ENCODE results near the gene EPHA6. TPM values are rescaled to one million over a fixed set of nuclear protein-coding genes. Genes with fewer than 3 reads are reported as not detected.
A peak's percentile ranks its signal among the peaks of the same experiment; 100 is the strongest.

Gene EPHA6
- total RNA-seq, 2 experiments from 2014 or later: not detected

DNA sequence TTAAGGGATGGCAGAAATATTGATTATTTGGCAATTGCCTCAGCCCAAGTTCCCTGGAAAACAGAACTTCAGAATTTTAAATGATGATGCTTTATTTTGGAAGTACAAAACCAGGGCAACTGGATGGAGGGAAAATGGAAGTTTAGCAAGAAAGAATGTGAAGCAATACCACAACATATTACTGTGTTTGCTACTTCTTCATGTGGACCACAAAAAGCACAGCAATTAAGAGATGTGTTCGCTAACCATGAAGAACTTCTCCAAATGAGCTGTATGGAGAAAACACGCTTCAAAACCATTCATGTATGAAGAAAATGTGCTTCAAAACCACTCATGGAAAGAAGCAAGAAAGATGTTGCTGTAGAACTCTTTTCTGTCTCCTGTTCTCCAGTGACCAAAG lies 885.5 kb downstream of the EPHA6 start:
- no peaks in the 10 kb centered on the region for H3K4me1 Mint-ChIP-seq
- no peak for DNase-seq
- intact Hi-C loops (cut with DNase I, micrococcal nuclease): no loop called here
- POLR2A ChIA-PET: no interaction called here
- CTCF ChIA-PET: interaction anchor here (0.7 kb wide), 1 partner anchor 81 kb away, joined by 3 read pairs; no protein-coding TSS in a partner anchor
- H3K27me3 Mint-ChIP-seq: peaks cover 19% of the 10 kb centered on the region
- H3K27ac Mint-ChIP-seq: no peak overlapping the region
- no peaks in the 10 kb centered on the region for H3K9me3 Mint-ChIP-seq (ENCODE audit: low read depth)
- no peaks in the 10 kb centered on the region for H3K36me3 Mint-ChIP-seq (ENCODE audit: low read depth)
- no peak overlapping the region for H3K4me3 Mint-ChIP-seq
- no peak for ATAC-seq

DNA sequence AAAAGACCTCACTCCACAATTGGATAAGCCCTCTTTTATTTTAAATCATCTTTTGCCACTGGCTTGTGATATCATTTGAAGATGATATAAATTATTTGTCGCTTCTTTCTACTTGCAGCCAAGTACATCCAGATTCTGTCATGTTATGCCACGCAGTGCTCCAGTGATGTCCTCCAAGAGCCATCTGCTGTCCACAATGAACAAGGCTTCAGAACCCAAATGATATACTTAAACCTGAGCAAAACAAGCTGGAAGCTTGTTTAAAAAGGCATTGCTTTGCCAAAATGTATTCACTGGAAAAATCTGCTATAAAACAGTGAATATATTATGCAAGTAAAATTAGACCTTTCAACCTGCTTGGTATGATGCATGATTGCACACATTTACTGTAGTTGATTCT lies 891.4 kb downstream of the EPHA6 start:
- no peaks in the 10 kb centered on the region for H3K9me3 Mint-ChIP-seq (ENCODE audit: low read depth)
- H3K4me3 Mint-ChIP-seq: no peak overlapping the region
- POLR2A ChIA-PET: no interaction called here
- CTCF ChIA-PET: interaction anchor here (1.0 kb wide), 1 partner anchor 14 kb away, joined by 3 read pairs; no protein-coding TSS in a partner anchor
- H3K4me1 Mint-ChIP-seq: no peaks in the 10 kb centered on the region
- ATAC-seq (no peak), DNase-seq (no peak)
- H3K36me3 Mint-ChIP-seq (ENCODE audit: low read depth): no peaks in the 10 kb centered on the region
- H3K27ac Mint-ChIP-seq: no peak overlapping the region
- intact Hi-C loops (cut with DNase I, micrococcal nuclease): no loop called here
- H3K27me3 Mint-ChIP-seq: peaks cover 11% of the 10 kb centered on the region

DNA sequence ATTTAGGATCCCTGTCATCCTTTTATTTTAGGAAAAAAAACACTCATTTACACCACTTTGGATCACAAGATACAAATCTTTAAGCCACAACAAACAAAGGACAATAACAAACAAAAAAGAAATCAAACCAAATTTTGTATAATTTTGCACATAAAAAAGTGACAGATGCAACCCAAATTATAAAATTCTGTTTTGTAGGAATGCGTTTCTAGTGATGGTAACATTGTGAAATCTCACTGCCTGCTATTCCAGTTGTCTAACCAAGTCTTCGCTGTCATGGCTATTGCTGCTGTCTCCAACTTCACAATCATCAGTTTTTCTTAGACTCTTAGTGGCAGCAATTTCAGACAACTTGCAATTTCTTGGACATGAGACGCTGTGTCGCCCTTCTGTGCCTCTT lies 891.8 kb downstream of the EPHA6 start:
- no peaks in the 10 kb centered on the region for H3K9me3 Mint-ChIP-seq (ENCODE audit: low read depth)
- no peak for ATAC-seq
- ChIA-PET CTCF (interaction anchor here (0.8 to 1.0 kb wide), 2 partner anchors 10 to 13 kb away, joined by 3 read pairs; no protein-coding TSS in a partner anchor), POLR2A (no interaction called here)
- no peak overlapping the region for H3K27ac Mint-ChIP-seq
- peaks cover 10% of the 10 kb centered on the region for H3K27me3 Mint-ChIP-seq
- intact Hi-C loops (cut with DNase I, micrococcal nuclease): no loop called here
- no peaks in the 10 kb centered on the region for H3K4me1 Mint-ChIP-seq
- no peak overlapping the region for H3K4me3 Mint-ChIP-seq
- DNase-seq: no peak
- H3K36me3 Mint-ChIP-seq (ENCODE audit: low read depth): no peaks in the 10 kb centered on the region

DNA sequence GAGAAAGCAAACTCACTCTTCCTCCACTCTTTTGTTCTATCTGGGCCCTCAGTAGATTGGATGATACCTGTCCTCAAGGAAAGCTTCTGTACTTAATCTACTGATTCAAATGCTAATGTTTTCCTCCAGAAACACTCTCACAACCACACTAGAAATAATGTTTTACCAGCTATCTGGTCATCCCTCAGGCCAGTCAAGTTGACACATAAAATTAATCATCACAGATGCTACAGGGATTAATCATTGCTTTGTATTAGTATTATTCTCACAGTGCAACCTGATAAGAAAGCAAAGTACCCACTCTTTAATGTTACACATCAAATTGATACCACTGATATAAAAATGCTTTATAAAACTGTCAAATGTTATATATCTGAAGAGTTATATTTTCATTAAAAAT lies 897.3 kb downstream of the EPHA6 start:
- H3K4me3 Mint-ChIP-seq: no peak overlapping the region
- H3K9me3 Mint-ChIP-seq (ENCODE audit: low read depth): no peaks in the 10 kb centered on the region
- ChIA-PET CTCF (no interaction called here), POLR2A (no interaction called here)
- H3K27ac Mint-ChIP-seq: no peak overlapping the region
- intact Hi-C loops (cut with DNase I, micrococcal nuclease): no loop called here
- H3K4me1 Mint-ChIP-seq: no peaks in the 10 kb centered on the region
- DNase-seq (no peak), ATAC-seq (no peak)
- peaks cover 2% of the 10 kb centered on the region for H3K27me3 Mint-ChIP-seq
- H3K36me3 Mint-ChIP-seq (ENCODE audit: low read depth): no peaks in the 10 kb centered on the region

DNA sequence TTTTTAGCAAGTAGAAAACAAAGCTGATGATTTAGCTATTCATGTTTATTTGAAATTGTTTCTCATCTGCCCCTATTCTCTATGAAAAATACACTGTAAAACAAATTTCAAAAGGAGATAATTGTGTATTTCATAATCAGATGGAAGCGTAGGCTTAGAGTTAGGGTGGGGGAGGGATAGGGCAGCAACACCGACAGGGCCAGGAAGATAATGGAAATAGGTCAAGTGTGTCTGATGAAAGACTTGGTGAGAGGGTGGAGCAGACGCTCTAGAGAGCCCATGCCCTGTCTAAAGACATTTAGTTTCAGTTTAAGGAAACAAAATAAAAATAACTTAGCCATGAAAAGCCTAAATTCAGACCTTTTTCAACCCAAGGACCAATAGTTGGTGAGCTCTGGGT lies 898.5 kb downstream of the EPHA6 start:
- no peak for ATAC-seq
- Mint-ChIP-seq H3K27ac (no peak overlapping the region), H3K36me3 (ENCODE audit: low read depth) (no peaks in the 10 kb centered on the region), H3K4me1 (no peaks in the 10 kb centered on the region), H3K4me3 (no peak overlapping the region), H3K27me3 (no peaks in the 10 kb centered on the region), H3K9me3 (ENCODE audit: low read depth) (no peaks in the 10 kb centered on the region)
- DNase-seq: no peak
- CTCF ChIA-PET: interaction anchor here (1.4 kb wide), 1 partner anchor 11 kb away, joined by 5 read pairs; no protein-coding TSS in a partner anchor
- POLR2A ChIA-PET: interaction anchor here (0.8 kb wide), 1 partner anchor 534 kb away, joined by 3 read pairs; no protein-coding TSS in a partner anchor
- intact Hi-C loops (cut with DNase I, micrococcal nuclease): no loop called here

DNA sequence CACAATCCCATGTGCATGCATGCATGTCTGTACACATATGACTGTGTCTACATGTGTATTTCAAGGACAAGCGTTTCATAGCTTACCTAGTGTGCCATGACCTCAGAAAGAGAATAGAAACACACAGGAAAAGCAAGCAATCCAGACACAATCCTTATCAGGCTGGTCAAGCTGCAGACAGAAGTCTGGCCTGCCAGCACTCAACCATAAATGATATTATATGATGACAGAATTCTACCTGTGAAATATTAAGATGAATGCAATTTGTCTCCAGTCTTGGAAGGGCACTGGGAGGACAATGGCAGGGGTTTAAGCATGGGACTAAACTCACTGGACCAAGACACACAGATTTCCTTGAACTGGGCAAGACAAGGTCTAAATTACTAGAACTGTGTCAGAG lies 899.2 kb downstream of the EPHA6 start:
- intact Hi-C loops (cut with DNase I, micrococcal nuclease): no loop called here
- Mint-ChIP-seq H3K36me3 (ENCODE audit: low read depth) (no peaks in the 10 kb centered on the region), H3K27ac (no peak overlapping the region), H3K9me3 (ENCODE audit: low read depth) (no peaks in the 10 kb centered on the region), H3K4me3 (no peak overlapping the region), H3K4me1 (no peaks in the 10 kb centered on the region), H3K27me3 (no peaks in the 10 kb centered on the region)
- CTCF ChIA-PET: interaction anchor here (1.4 kb wide), 1 partner anchor 10 kb away, joined by 5 read pairs; no protein-coding TSS in a partner anchor
- POLR2A ChIA-PET: interaction anchor here (0.8 kb wide), 1 partner anchor 535 kb away, joined by 3 read pairs; no protein-coding TSS in a partner anchor
- no peak for DNase-seq
- ATAC-seq: no peak

DNA sequence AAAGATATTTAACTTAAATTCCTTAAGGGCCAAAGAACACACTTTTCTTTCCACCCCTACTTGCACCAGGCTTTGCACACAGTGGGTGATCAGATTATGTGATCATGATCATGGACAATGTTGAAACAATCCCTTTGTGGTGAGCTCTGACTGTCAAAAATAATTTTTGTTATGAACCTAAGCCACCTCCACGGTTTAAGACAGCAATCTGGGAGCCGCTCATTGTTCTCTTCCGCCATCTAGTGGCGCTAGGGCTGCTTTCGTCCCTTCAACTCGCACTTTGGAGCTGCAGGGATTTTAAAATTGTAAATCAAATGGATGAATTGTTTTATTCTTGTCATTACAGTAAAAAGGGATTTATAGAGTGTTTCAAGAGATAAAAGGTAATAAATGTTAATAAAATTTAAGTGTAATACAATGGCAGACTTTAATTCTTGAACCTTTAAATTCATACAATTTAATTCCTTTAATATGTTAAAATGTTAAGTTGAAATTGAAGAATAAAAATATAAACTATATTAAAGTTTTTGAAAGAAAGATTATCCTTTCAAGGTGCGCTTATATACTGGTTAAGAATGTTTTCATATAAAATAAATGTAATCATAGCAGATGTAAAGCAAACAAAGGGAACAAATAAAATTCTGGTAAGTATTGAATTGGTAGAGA lies 904.9 kb downstream of the EPHA6 start:
- POLR2A ChIA-PET: no interaction called here
- no peak overlapping the region for H3K4me3 Mint-ChIP-seq

DNA sequence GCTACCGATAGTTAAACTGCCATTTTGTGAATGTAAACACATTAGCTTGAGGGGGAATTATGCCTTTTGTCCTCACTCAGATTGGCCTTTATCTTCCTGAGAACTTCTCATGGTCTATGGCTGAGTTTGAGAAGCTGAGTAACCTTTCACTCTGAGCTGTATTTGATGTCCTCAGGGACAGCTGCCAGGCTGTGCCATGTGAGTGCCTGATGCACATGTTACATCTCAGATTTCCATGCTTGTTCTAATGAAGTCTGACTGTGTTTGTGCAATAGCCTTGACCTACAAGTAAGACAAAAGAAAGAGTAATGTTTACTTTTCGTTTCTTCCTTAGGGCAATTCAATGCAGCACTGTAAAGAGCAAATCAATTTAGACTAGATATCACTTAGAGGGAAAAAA lies 906.0 kb downstream of the EPHA6 start:
- Mint-ChIP-seq H3K36me3 (ENCODE audit: low read depth) (no peaks in the 10 kb centered on the region), H3K4me3 (no peak overlapping the region), H3K27ac (no peak overlapping the region), H3K27me3 (peaks cover 2% of the 10 kb centered on the region), H3K9me3 (ENCODE audit: low read depth) (no peaks in the 10 kb centered on the region), H3K4me1 (no peaks in the 10 kb centered on the region)
- POLR2A ChIA-PET: no interaction called here
- intact Hi-C loops (cut with DNase I, micrococcal nuclease): no loop called here
- DNase-seq (no peak), ATAC-seq (no peak)
- CTCF ChIA-PET: interaction anchor here (0.9 to 1.4 kb wide), 5 partner anchors 10 to 858 kb away, joined by 3 to 5 read pairs (median 3); no protein-coding TSS in a partner anchor

More for the DNA sequence above, 904.9 kb downstream of the EPHA6 start:
- DNase-seq (peak; percentile 80), ATAC-seq (peak; percentile 72)
- H3K4me1 Mint-ChIP-seq: no peaks in the 10 kb centered on the region
- CTCF ChIA-PET: interaction anchor here (0.6 to 1.5 kb wide), 16 partner anchors 9 to 1794 kb away, joined by 3 to 6 read pairs (median 3); no protein-coding TSS in a partner anchor
- H3K9me3 Mint-ChIP-seq (ENCODE audit: low read depth): no peaks in the 10 kb centered on the region
- H3K27ac Mint-ChIP-seq: no peak overlapping the region
- H3K27me3 Mint-ChIP-seq: peaks cover 2% of the 10 kb centered on the region
- H3K36me3 Mint-ChIP-seq (ENCODE audit: low read depth): no peaks in the 10 kb centered on the region
- intact Hi-C loops (cut with DNase I, micrococcal nuclease): loop anchor here (1.0 to 5.0 kb wide), 3 partner anchors 304 to 857 kb away; no protein-coding TSS in a partner anchor

DNA sequence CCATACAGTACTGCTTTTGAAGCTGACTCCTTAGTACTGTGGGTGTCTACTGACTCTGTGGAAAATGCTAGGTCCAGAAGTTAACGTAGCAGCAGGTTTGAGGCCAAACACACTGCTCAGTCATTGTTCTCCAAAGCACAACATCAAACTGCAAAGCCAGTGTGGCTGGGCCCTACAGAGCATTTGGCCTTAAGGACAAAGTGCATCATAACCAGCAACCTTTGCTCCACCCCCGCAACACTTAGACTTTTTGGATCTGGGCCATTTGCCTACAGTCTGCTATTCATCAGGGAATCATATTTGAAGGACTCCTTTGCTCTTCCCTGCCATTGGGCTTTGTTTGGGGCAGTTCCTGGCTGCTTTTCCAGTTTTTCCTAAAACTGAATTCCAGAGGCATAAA lies 907.1 kb downstream of the EPHA6 start:
- H3K4me1 Mint-ChIP-seq: no peaks in the 10 kb centered on the region
- no peak overlapping the region for H3K27ac Mint-ChIP-seq
- H3K27me3 Mint-ChIP-seq: peaks cover 2% of the 10 kb centered on the region
- no peak overlapping the region for H3K4me3 Mint-ChIP-seq
- ATAC-seq (no peak), DNase-seq (no peak)
- CTCF ChIA-PET: no interaction called here
- no peaks in the 10 kb centered on the region for H3K36me3 Mint-ChIP-seq (ENCODE audit: low read depth)
- intact Hi-C loops (cut with DNase I, micrococcal nuclease): no loop called here
- H3K9me3 Mint-ChIP-seq (ENCODE audit: low read depth): no peaks in the 10 kb centered on the region
- POLR2A ChIA-PET: no interaction called here

DNA sequence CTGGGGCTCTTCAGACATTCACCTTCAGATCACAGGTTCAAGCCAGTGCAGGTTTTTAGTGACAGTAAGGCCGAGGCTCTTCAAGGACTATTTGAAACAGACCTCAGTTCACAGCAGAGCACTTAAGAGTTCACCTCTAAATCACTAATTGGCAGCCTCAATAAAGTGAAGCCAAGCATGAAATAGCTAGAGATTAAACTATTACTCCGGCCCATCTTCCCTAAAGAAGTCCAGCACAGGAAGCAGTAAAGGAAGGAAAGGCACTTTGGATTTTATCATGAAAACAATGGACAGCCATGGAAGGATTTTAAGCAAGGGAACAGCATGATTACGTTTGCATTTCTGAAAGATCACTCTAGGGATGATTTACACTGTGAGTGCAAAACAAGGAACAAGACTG lies 922.5 kb downstream of the EPHA6 start:
- peaks cover 14% of the 10 kb centered on the region for H3K27me3 Mint-ChIP-seq
- ATAC-seq (no peak), DNase-seq (no peak)
- H3K36me3 Mint-ChIP-seq (ENCODE audit: low read depth): no peaks in the 10 kb centered on the region
- no peaks in the 10 kb centered on the region for H3K9me3 Mint-ChIP-seq (ENCODE audit: low read depth)
- no peak overlapping the region for H3K4me3 Mint-ChIP-seq
- ChIA-PET POLR2A (no interaction called here), CTCF (interaction anchor here (0.6 kb wide), 1 partner anchor 57 kb away, joined by 3 read pairs; no protein-coding TSS in a partner anchor)
- H3K4me1 Mint-ChIP-seq: no peaks in the 10 kb centered on the region
- no peak overlapping the region for H3K27ac Mint-ChIP-seq
- intact Hi-C loops (cut with DNase I, micrococcal nuclease): no loop called here

DNA sequence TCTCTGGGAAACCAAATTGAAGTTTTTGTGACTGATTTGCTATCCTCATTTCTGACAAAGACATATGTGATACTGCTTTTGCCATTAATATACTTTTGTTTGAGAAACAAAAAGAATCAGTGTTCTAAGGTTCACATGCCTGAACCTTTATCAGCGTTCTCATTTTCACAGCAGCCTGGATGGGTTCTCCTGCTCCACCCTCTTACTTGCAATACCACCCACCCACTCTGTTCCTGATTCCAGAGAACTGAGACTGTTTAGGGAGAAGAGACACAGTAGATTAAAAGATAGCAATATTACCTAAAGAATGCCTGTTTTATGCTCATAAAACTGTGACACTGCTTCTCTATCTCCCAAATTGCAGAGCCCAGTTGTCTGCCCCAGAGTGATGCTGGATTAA lies 924.4 kb downstream of the EPHA6 start:
- no peak for DNase-seq

DNA sequence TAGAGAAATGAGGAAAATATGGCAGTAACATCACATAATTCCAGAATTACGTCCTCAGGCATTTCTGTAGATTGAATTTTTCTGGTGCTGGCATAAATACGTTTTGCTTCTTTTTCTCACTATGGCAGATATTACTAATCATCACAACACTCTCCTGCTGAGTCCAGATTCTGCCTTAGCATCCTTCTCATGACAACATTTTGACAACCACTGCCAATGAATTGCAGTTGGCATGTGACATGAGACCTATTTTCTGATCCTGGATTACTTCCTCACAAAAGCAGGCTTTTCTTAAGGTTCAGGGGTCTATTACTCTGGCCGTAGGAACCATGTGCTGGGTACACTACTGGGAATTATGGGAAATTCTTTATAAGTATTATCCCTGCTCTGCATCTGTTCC lies 927.6 kb downstream of the EPHA6 start:
- H3K4me3 Mint-ChIP-seq: no peak overlapping the region
- CTCF ChIA-PET: no interaction called here
- DNase-seq (no peak), ATAC-seq (no peak)
- H3K27ac Mint-ChIP-seq: no peak overlapping the region
- no peaks in the 10 kb centered on the region for H3K36me3 Mint-ChIP-seq (ENCODE audit: low read depth)
- no peaks in the 10 kb centered on the region for H3K4me1 Mint-ChIP-seq
- H3K27me3 Mint-ChIP-seq: peaks cover 9% of the 10 kb centered on the region
- H3K9me3 Mint-ChIP-seq (ENCODE audit: low read depth): no peaks in the 10 kb centered on the region
- POLR2A ChIA-PET: no interaction called here
- intact Hi-C loops (cut with DNase I, micrococcal nuclease): no loop called here

More for the DNA sequence above, 924.4 kb downstream of the EPHA6 start:
- ATAC-seq: no peak
- H3K9me3 Mint-ChIP-seq (ENCODE audit: low read depth): no peaks in the 10 kb centered on the region
- H3K4me3 Mint-ChIP-seq: no peak overlapping the region
- intact Hi-C loops (cut with DNase I, micrococcal nuclease): no loop called here
- ChIA-PET POLR2A (no interaction called here), CTCF (no interaction called here)
- H3K4me1 Mint-ChIP-seq: no peaks in the 10 kb centered on the region
- no peak overlapping the region for H3K27ac Mint-ChIP-seq
- H3K27me3 Mint-ChIP-seq: peaks cover 12% of the 10 kb centered on the region
- H3K36me3 Mint-ChIP-seq (ENCODE audit: low read depth): no peaks in the 10 kb centered on the region

Measured in activated CD4-positive, alpha-beta T cell treated with anti-CD3 and anti-CD28 coated beads for 36 hours (primary cell).